GM18517 (cell line): Measurements from ENCODE around the gene ELL2.

Experiments
- ATAC-seq: cut with Tn5 transposase; IDR thresholded peaks from one replicate; pipeline ENCODE4 v1.9.1; 2021; ENCODE audit warnings: mild to moderate bottlenecking, moderate library complexity; ENCODE audit not compliant: unreplicated experiment

Gene ELL2

GRCh38 chr5:95884017-95884325 lies 77.7 kb downstream of the ELL2 start:
- no peak for ATAC-seq

- no peak for ATAC-seq
Measured at GRCh38 chr5:95883185-95884016, 78.2 kb downstream of the ELL2 start.

GRCh38 chr5:95881833-95882232 lies 79.8 kb downstream of the ELL2 start:
- no peak for ATAC-seq

GRCh38 chr5:95880081-95880926 lies 81.3 kb downstream of the ELL2 start:
- ATAC-seq = no peak

- ATAC-seq = no peak
Measured at GRCh38 chr5:95879661-95880060, 82.0 kb downstream of the ELL2 start.

GRCh38 chr5:95878417-95879323 lies 83.0 kb downstream of the ELL2 start:
- ATAC-seq = no peak

GRCh38 chr5:95876782-95877181 lies 84.9 kb downstream of the ELL2 start:
- no peak for ATAC-seq

GRCh38 chr5:95874246-95874645 lies 87.4 kb downstream of the ELL2 start:
- ATAC-seq = no peak

GRCh38 chr5:95873351-95873750 lies 88.3 kb downstream of the ELL2 start:
- no peak for ATAC-seq

- ATAC-seq = no peak
Measured at GRCh38 chr5:95872346-95873268, 89.0 kb downstream of the ELL2 start.

- ATAC-seq = no peak
Measured at GRCh38 chr5:95871146-95871806, 90.4 kb downstream of the ELL2 start.

- ATAC-seq = peak; percentile 53
Measured at GRCh38 chr5:95870105-95870672, 91.5 kb downstream of the ELL2 start.

GRCh38 chr5:95869173-95869855 lies 92.3 kb downstream of the ELL2 start:
- peak; percentile 55 for ATAC-seq

- no peak for ATAC-seq
Measured at GRCh38 chr5:95868136-95868535, 93.5 kb downstream of the ELL2 start.

- no peak for ATAC-seq
Measured at GRCh38 chr5:95866435-95867040, 95.1 kb downstream of the ELL2 start.

GRCh38 chr5:95864944-95865504 lies 96.6 kb downstream of the ELL2 start:
- ATAC-seq = no peak

GRCh38 chr5:95864456-95864855 lies 97.2 kb downstream of the ELL2 start:
- ATAC-seq = no peak

- ATAC-seq = no peak
Measured at GRCh38 chr5:95863383-95863757, 98.3 kb downstream of the ELL2 start.
